Neural progenitor cell (in vitro differentiated cells): Measurements from ENCODE around the gene NIT2. TPM values are rescaled to one million over a fixed set of nuclear protein-coding genes. Genes with fewer than 3 reads are reported as not detected.
"Not testable (repeated sequence)": the region's sequence is repeated elsewhere in the genome, so short reads cannot be mapped to it uniquely, and the experiment has no call there.

Experiments
- DNase-seq: peaks from one replicate; pipeline ENCODE4 v3.0.0-alpha.2; 2016; ENCODE audit warnings: low spot score
- H2AFZ ChIP-seq: fragments of 200-600 bp; sonication (generic); replicated peaks from 2 replicates; pipeline ENCODE4 v1.6.1; 2016; ENCODE audit warnings: antibody characterized with exemption
- H3F3A ChIP-seq: fragments of 200-600 bp; sonication (generic); 2 replicates; pipeline ENCODE4 v1.6.1; 2016; ENCODE audit warnings: antibody characterized with exemption, low read depth
- H3K27ac ChIP-seq: fragments of 200-600 bp; sonication (generic); 2 replicates; pipeline ENCODE4 v1.5.1; 2016; ENCODE audit warnings: mild to moderate bottlenecking
- H3K27me3 ChIP-seq: fragments of 200-600 bp; sonication (generic); 2 replicates; pipeline ENCODE4 v1.6.1; 2016; ENCODE audit warnings: mild to moderate bottlenecking, moderate library complexity
- H3K36me3 ChIP-seq: fragments of 200-600 bp; sonication (generic); 2 replicates; pipeline ENCODE4 v1.5.1; 2016
- H3K4me1 ChIP-seq: fragments of 200-600 bp; sonication (generic); 2 replicates; pipeline ENCODE4 v1.6.1; 2016; ENCODE audit warnings: mixed run types
- H3K4me2 ChIP-seq: fragments of 200-600 bp; sonication (generic); 2 replicates; pipeline ENCODE4 v1.6.1; 2016
- H3K4me3 ChIP-seq: fragments of 200-600 bp; sonication (generic); 2 replicates; pipeline ENCODE4 v1.5.1; 2016
- H3K79me2 ChIP-seq: fragments of 200-600 bp; sonication (generic); 2 replicates; pipeline ENCODE4 v1.6.1; 2016; ENCODE audit warnings: low read depth
- H3K9ac ChIP-seq: fragments of 200-600 bp; sonication (generic); 2 replicates; pipeline ENCODE4 v1.6.1; 2016
- H3K9me3 ChIP-seq: fragments of 200-600 bp; sonication (generic); 2 replicates; pipeline ENCODE4 v1.5.1; 2016; ENCODE audit warnings: low read depth
- H4K20me1 ChIP-seq: fragments of 200-600 bp; sonication (generic); 2 replicates; pipeline ENCODE4 v1.6.1; 2016; ENCODE audit warnings: low read depth
- H3K27ac Mint-ChIP-seq: 3 replicates; pipeline ENCODE4 v1.8.0; 2021; ENCODE audit warnings: mixed read lengths
- H3K27me3 Mint-ChIP-seq: 2 replicates; pipeline ENCODE4 v1.8.0; 2022; ENCODE audit warnings: low read depth, mild to moderate bottlenecking, inconsistent platforms, moderate library complexity, mixed read lengths; ENCODE audit not compliant: insufficient read depth
- H3K36me3 Mint-ChIP-seq: 3 replicates; pipeline ENCODE4 v1.8.0; 2021; ENCODE audit warnings: mixed read lengths
- H3K4me1 Mint-ChIP-seq: 3 replicates; pipeline ENCODE4 v1.8.0; 2021; ENCODE audit warnings: mixed read lengths
- H3K4me3 Mint-ChIP-seq: 3 replicates; pipeline ENCODE4 v1.8.0; 2021; ENCODE audit warnings: mild to moderate bottlenecking, moderate library complexity, mixed read lengths
- H3K9me3 Mint-ChIP-seq: 3 replicates; pipeline ENCODE4 v1.8.0; 2020; ENCODE audit warnings: mixed read lengths
- EZH2 ChIP-seq: fragments of 200-600 bp; sonication (generic); IDR thresholded peaks from 2 replicates; pipeline ENCODE4 v1.6.1; 2017; ENCODE audit warnings: antibody characterized with exemption, mild to moderate bottlenecking, moderate library complexity
- EZH2phosphoT487 ChIP-seq: fragments of 200-600 bp; sonication (generic); IDR thresholded peaks from 2 replicates; pipeline ENCODE4 v1.6.1; 2017; ENCODE audit warnings: antibody characterized with exemption
- total RNA-seq: library from RNA; depleted of rRNA; stranded (reverse); fragments of >200 nt; gene quantifications from 2 replicates; pipeline ENCODE4 v1.2.3, GENCODE V29; 2015; ENCODE audit warnings: low replicate concordance
- TF ChIP-seq, protein P1 (sequence below): fragments of 200-600 bp; sonication (generic); IDR thresholded peaks from 2 replicates; pipeline ENCODE4 v1.5.1; 2017; ENCODE audit warnings: antibody characterized with exemption, mild to moderate bottlenecking

Gene NIT2
- total RNA-seq, 1 donor from 2014 or later = 33.1 TPM

DNA sequence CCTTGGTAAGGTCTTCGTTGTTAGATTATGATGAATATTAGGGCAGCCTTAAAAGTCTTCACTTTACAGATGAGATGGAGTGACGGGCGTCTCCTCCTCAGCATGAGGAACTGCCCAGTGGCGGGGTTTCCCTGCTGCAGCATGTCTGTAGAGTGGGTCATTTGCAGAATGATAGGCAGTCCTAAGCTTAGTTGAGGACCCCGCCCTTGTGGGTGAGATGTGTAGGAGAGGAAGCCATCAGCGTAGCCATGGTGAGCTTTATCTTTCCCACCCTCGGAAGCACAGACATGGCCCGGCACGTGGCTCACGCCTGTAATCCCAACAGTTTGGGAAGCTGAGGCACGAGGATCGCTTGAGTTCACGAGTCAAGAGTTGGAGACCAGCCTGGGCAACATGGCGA, 877 bp downstream of the NIT2 start:
- H3K79me2 ChIP-seq = no peaks in the 10 kb centered on the region
- H3K27me3 ChIP-seq = peaks cover 20% of the 10 kb centered on the region
- H3K36me3 ChIP-seq = no peaks in the 10 kb centered on the region
- H3K9ac ChIP-seq = no peak overlapping the region
- Mint-ChIP-seq H3K27ac (peak overlapping the region; percentile 27), H3K4me3 (peak overlapping the region; percentile 93), H3K27me3 (no peaks in the 10 kb centered on the region), H3K36me3 (no peaks in the 10 kb centered on the region), H3K4me1 (peaks cover 21% of the 10 kb centered on the region), H3K9me3 (no peaks in the 10 kb centered on the region)
- H3K27ac ChIP-seq = no peak overlapping the region
- TF ChIP-seq EZH2phosphoT487 (no peak), EZH2 (no peak)
- TF ChIP-seq, protein P1, sequence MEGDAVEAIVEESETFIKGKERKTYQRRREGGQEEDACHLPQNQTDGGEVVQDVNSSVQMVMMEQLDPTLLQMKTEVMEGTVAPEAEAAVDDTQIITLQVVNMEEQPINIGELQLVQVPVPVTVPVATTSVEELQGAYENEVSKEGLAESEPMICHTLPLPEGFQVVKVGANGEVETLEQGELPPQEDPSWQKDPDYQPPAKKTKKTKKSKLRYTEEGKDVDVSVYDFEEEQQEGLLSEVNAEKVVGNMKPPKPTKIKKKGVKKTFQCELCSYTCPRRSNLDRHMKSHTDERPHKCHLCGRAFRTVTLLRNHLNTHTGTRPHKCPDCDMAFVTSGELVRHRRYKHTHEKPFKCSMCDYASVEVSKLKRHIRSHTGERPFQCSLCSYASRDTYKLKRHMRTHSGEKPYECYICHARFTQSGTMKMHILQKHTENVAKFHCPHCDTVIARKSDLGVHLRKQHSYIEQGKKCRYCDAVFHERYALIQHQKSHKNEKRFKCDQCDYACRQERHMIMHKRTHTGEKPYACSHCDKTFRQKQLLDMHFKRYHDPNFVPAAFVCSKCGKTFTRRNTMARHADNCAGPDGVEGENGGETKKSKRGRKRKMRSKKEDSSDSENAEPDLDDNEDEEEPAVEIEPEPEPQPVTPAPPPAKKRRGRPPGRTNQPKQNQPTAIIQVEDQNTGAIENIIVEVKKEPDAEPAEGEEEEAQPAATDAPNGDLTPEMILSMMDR = no peak
- DNase-seq = peak; percentile 10
- H3K4me1 ChIP-seq = peaks cover 5% of the 10 kb centered on the region
- no peaks in the 10 kb centered on the region for H3F3A ChIP-seq
- H2AFZ ChIP-seq = peak overlapping the region; percentile 97
- H3K9me3 ChIP-seq = no peaks in the 10 kb centered on the region
- H4K20me1 ChIP-seq = no peaks in the 10 kb centered on the region
- peak overlapping the region; percentile 65 for H3K4me3 ChIP-seq
- H3K4me2 ChIP-seq = peak overlapping the region; percentile 75

DNA sequence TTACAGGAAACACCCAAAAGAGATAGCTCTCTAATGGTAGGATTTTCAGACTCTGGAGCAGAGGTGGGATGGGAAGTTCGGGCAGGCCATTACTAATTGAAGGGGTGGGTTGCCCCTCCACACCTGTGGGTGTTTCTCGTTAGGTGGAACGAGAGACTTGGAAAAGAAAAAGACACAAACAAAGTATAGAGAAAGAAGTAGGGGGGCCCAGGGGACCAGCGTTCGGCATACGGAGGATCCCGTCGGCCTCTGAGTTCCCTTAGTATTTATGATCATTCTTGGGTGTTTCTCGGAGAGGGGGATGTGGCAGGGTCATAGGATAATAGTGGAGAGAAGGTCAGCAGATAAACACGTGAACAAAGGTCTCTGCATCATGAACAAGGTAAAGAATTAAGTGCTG, 1.7 kb downstream of the NIT2 start:
- not testable (repeated sequence) for H3K4me2 ChIP-seq, H3K9me3 Mint-ChIP-seq, H3K4me3 Mint-ChIP-seq

DNA sequence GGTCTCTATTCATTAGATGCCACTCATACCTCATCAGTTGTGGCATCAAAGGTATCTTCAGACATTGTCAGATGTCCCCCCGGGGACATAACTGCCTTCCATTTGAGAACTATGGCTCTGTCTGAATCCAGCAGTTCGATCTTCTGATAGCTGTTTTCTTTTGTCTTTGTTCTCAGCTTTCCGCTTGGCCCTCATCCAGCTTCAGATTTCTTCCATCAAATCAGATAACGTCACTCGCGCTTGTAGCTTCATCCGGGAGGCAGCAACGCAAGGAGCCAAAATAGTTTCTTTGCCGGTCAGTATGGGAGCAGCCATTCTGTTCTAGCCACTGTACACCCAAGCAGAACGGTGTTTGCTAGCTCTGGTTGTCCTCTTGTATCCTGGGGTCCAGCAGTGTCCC, 4.4 kb downstream of the NIT2 start:
- Histone ChIP-seq H3F3A (no peaks in the 10 kb centered on the region), H2AFZ (no peak overlapping the region), H4K20me1 (no peaks in the 10 kb centered on the region), H3K4me3 (no peak overlapping the region), H3K79me2 (no peaks in the 10 kb centered on the region), H3K4me2 (no peak overlapping the region), H3K9me3 (no peaks in the 10 kb centered on the region), H3K27ac (no peak overlapping the region), H3K4me1 (peaks cover 5% of the 10 kb centered on the region), H3K9ac (no peak overlapping the region), H3K36me3 (peaks cover 4% of the 10 kb centered on the region), H3K27me3 (peaks cover 9% of the 10 kb centered on the region)
- TF ChIP-seq EZH2 = no peak
- TF ChIP-seq, protein P1 = no peak
- no peak for TF ChIP-seq EZH2phosphoT487
- H3K27ac Mint-ChIP-seq = no peak overlapping the region
- peaks cover 4% of the 10 kb centered on the region for H3K36me3 Mint-ChIP-seq
- H3K4me1 Mint-ChIP-seq = peaks cover 21% of the 10 kb centered on the region
- no peak for DNase-seq
- no peak overlapping the region for H3K4me3 Mint-ChIP-seq
- no peaks in the 10 kb centered on the region for H3K9me3 Mint-ChIP-seq
- H3K27me3 Mint-ChIP-seq = no peaks in the 10 kb centered on the region

More for the DNA sequence above, 1.7 kb downstream of the NIT2 start:
- H2AFZ ChIP-seq, H3K27ac ChIP-seq, H3K79me2 ChIP-seq, H3F3A ChIP-seq, DNase-seq, H3K4me1 ChIP-seq, H3K27ac Mint-ChIP-seq, H3K9me3 ChIP-seq, H3K27me3 Mint-ChIP-seq, H3K36me3 Mint-ChIP-seq, H3K4me3 ChIP-seq, H3K9ac ChIP-seq, H4K20me1 ChIP-seq, H3K36me3 ChIP-seq: not testable (repeated sequence)
- H3K27me3 ChIP-seq = peaks cover 20% of the 10 kb centered on the region
- peaks cover 21% of the 10 kb centered on the region for H3K4me1 Mint-ChIP-seq

DNA sequence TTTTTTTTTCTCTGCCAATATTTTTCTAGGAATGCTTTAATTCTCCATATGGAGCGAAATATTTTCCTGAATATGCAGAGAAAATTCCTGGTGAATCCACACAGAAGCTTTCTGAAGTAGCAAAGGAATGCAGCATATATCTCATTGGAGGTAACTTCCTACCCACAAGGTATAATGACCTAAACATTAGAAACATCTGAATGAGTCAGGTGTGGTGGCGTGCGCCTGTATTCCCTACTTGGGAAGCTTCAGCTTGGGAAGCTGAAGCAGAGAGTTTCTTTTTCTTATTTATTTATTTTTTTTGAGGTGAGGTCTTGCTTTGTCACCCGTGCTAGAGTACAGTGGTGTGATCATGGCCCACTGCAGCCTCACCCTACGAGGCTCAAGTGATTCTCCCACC, 5.2 kb downstream of the NIT2 start:
- no peak for DNase-seq
- Mint-ChIP-seq H3K27me3 (no peaks in the 10 kb centered on the region), H3K36me3 (peaks cover 4% of the 10 kb centered on the region), H3K9me3 (no peaks in the 10 kb centered on the region), H3K4me1 (peaks cover 21% of the 10 kb centered on the region), H3K4me3 (no peak overlapping the region), H3K27ac (no peak overlapping the region)
- no peak overlapping the region for H3K4me2 ChIP-seq
- no peaks in the 10 kb centered on the region for H3F3A ChIP-seq
- H3K36me3 ChIP-seq = peaks cover 4% of the 10 kb centered on the region
- no peaks in the 10 kb centered on the region for H3K9me3 ChIP-seq
- peaks cover 5% of the 10 kb centered on the region for H3K27me3 ChIP-seq
- TF ChIP-seq, protein P1 = no peak
- no peak for TF ChIP-seq EZH2
- no peak overlapping the region for H3K4me3 ChIP-seq
- H3K27ac ChIP-seq = no peak overlapping the region
- peaks cover 5% of the 10 kb centered on the region for H3K4me1 ChIP-seq
- H4K20me1 ChIP-seq = no peaks in the 10 kb centered on the region
- no peak overlapping the region for H3K9ac ChIP-seq
- H2AFZ ChIP-seq = no peak overlapping the region
- H3K79me2 ChIP-seq = no peaks in the 10 kb centered on the region
